ENCODE data around the gene NRXN2. TPM values are rescaled to one million over a fixed set of nuclear protein-coding genes. Genes with fewer than 3 reads are reported as not detected.
A peak's percentile ranks its signal among the peaks of the same experiment; 100 is the strongest.

Gene NRXN2
- total RNA-seq, 1 donor from 2014 or later = 8.5 TPM

DNA sequence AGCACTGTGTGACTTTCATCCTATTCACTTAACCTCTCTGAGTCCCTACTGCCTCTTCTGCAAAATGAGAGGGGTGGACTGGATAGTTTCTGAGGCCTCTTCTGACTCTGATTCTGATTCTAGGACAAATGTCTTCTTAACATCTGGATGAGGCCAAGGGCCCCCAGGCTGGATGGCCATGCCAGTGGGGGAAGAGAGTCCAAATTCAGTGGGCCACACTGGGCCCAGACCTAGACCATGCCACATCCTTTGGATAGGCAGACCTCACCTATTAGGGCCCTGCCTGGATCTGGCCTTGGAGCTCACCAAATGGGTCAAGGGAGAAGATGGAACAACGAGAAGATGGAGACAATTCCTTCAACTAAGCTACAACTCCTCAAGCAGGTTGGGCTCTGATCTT, 24.6 kb downstream of the NRXN2 start:
- DNase-seq = no peak

- no peak for DNase-seq
These were observed 25.2 kb downstream of the NRXN2 start for GRCh38 chr11:64697663-64698375.

DNA sequence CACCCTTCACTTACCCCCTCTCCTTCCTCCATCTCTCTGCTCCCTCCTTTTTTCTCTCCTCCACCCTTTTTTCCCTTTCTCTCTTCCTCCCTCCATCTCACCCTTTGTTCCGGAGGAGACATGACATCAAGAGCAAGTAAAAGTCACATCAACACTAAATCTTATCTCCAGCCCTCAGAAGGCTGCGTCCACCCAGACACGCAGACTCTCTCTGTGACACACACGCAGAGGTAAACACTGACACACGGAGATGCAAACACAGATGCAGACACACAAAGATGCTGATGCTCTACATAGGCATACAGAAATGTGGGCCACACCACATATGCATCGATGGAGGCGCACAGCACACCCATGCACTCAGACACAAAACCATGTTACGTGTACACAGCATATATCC, 27.0 kb downstream of the NRXN2 start:
- DNase-seq = no peak

GRCh38 chr11:64695548-64695947, 27.4 kb downstream of the NRXN2 start:
- no peak for DNase-seq

DNA sequence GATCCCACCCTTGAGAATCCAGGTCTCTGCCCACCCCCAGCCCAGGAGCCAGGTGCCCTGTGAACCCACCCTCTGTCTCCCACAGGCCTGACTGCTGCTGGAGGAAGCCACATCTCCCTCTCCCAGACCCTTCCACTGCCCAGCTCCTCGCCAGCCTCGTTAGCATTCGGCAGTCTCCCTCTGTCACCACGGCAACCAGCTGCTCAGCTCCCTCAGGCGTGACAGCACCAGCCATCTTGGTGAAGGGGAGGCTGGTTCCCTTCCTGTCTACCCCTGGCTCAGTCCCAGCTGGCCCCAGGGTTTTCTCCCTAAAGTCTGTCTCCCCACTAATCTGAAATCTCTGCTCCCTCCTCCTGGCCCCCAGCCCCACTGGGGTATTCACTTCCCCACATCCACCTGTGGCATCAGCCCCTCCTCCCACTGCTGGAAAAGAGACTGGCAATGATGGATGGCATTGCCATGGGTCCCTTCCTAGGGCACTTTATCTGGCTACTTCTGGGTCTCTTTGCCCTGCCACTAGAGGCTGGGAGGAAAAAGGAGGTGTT, 28.1 kb downstream of the NRXN2 start:
- no peak for DNase-seq

DNA sequence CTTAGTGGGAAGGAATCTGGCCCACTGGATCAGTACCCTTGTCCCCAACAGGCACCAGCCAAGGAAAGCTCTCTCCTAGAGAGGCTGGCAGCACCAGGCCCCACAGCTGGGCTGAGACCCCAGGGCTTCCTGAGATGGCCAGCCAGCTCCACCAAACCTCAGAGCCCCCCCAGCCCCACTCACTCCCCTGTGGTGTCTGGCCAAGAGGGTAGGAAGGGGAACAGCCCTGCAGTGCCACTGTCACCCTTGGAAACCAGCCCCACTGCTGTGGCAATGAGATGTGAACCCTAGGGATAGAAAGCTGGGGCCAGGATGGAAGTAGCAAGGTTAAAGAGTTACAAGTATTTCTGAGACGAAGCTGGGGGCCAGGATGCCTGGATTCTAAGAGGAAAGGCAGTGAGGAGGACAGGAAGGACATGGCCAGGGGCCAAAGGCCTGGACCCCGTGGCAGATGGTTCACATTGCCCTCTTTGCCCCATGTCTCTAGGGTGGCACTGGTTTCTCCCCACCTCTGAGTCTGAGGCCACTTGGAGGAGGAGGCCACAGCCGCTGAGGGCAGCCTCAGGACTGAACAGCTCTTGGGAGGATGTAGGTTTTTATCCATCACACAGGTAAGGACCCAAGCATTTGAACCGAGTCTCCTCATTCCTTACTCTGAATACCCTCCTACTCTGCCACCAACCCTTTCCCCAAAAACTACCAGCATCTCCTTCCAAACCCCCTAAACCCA, 28.8 kb downstream of the NRXN2 start:
- no peak for DNase-seq

DNA sequence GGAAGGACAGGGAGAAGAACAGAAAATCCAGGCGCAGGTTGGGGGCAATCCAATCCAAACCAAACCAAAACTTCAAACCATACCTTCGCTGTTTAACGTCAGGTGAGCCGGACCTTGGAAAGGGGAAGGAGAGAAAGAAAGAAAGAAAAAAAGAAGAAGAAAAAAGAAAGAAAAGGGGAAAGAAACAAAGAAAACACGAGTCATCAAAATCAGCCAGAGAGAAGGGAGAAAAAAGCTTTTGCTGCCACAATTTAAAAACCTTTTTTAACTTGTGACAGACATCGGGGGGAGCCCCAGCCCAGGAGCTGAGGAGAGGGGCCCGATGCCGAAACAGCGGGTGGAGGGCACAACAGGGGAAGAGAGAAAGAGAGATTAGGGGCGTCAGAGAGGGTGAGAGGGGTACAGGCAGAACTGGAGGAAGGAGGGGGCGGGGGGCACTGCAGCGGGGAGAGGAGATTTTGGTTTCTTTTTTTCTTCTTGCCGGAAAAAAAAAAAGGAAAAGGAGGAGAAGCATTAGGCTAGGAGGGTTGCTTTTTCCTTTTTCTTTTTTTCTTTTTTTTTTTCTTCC, 30.1 kb downstream of the NRXN2 start:
- no peak for DNase-seq

DNA sequence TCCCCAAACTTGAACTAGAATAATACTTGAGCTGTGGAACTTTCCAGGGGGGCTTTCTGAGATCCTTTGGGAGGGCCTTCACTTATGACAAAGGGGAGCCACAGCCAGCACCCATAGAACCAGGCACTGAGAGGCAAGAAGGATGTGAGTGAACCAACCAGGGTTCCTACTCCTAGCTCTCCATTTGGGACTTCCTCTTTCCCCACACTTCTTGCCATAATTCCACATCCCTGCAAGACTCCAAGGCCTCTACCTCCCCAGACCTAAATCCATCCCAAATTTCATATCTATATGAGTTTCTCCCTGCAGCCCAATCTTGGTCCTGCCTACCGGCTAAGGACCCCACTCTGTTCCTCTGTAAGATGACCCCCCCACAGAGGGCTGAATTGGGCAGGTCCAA, 31.5 kb downstream of the NRXN2 start:
- no peak for DNase-seq

DNA sequence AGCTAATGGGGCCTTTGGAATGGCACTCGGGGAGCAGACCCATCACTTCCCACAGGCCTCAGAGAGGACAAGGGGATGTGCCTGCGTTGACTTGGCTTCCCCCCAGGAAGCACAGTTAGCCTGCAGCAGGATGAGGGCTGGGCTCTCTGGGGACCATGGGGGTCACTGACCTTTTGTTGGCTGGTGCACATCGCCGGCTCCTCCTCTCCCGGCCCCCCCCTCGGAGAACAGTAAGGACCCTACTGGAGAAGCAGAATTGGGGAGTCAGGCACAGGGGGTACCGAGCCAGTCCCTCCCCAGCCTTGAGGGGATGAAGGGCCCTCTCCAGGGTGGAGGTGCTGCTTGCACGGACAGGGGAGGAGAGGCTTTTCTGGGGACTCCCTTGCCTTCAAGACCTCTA, 32.8 kb downstream of the NRXN2 start:
- no peak for DNase-seq

GRCh38 chr11:64688534-64688982, 34.4 kb downstream of the NRXN2 start:
- peak; percentile 95 for DNase-seq

DNA sequence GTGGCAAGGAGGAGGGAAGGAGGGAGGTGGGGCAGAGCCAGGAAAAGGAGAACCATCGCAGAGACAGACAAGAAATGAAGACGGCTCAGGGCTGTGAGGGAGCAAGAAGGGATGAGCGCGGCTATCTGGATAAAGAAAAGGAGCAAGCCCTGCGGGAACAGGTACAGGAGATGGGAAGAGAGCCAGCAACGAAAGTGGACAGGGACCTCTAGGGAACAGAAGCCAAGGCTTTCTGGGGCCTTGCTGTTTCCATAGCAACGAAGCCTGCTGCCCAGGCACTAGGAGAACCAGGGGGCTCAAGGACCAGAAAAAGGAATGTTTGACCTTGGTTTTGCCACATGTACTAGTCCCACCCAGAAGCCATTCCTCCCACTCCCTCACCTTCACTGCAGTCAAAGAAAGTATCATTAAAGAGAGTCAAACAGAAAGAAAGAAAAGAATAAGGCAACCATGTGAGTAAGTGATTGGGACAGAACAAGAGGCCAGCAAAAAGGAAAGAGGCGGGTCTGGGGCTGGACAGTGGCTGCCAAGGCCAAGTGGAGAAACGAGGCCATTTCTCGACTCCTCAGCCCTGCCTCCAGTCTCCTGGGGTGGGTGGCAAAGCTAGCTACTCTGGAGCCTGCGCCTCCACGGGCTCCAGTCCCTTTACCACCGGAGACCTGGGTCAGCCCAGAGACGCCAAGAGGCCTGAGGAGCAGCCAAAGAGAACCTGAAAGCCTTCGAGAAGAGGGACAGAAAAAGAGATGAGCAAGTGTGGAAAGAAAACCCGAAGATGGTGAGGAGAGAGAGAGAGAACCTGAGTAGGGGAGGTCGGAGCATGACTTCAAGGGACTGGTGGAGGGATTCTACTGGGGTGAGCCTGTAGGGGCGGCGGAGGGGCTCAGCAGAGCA, 35.1 kb downstream of the NRXN2 start:
- no peak for DNase-seq

GRCh38 chr11:64687204-64687603, 35.8 kb downstream of the NRXN2 start:
- no peak for DNase-seq

DNA sequence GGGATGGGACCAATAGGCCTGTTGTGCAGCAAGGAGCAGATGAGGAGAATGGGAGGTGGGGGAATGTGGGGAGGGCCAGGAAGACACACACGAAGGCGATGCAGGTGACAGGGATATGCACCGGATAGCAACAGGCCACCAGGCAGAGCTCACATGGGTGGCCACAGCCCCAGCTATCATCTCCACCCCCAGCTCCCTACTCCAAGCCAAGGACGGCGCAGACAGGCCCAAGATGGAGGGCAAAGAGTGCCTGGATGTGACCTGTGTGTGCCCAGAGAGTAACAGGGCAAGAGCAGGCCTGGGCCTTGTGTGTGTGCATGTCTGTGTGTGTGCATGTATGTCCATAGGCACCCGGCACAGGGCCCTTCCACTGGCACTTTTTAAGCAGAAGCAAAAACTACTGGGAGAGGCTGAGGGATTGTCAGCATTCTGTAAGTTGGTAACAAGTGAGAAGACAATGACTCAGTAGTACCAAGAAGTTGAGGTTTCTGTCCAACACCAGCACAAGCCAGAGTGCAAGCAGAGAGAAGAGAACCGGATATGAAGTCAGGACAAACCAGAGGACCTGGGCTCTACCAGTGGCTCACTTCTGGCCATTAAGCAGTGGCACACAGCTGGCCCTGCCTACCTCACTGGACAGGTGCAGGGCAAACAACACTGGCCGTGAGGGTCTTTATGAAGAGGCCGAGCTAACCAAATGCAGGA, 36.4 kb downstream of the NRXN2 start:
- no peak for DNase-seq

- no peak for DNase-seq
These were observed 37.5 kb downstream of the NRXN2 start for GRCh38 chr11:64685536-64685935.

- DNase-seq = no peak
These were observed 38.6 kb downstream of the NRXN2 start for GRCh38 chr11:64684357-64684756.

GRCh38 chr11:64681171-64681570, 41.8 kb downstream of the NRXN2 start:
- no peak for DNase-seq

DNA sequence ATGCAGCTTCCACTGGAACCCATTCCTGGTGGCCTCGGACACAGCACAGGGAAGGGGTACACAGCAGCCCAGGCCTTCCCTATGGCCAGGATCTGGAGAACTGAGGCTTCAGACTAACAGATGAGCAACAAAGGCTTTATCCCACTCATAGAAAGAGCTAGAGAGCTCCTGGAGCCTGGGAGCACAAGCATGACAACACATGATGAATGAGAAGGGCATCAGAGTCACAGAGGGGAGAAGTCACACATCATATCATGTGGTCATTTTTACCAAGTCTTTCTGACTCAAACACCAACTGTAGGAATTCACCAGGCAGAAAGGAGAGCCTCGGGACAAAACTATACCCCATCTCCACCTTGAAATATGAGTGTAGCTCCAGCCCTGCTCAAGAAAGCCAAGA, 43.2 kb downstream of the NRXN2 start:
- DNase-seq = no peak

DNA sequence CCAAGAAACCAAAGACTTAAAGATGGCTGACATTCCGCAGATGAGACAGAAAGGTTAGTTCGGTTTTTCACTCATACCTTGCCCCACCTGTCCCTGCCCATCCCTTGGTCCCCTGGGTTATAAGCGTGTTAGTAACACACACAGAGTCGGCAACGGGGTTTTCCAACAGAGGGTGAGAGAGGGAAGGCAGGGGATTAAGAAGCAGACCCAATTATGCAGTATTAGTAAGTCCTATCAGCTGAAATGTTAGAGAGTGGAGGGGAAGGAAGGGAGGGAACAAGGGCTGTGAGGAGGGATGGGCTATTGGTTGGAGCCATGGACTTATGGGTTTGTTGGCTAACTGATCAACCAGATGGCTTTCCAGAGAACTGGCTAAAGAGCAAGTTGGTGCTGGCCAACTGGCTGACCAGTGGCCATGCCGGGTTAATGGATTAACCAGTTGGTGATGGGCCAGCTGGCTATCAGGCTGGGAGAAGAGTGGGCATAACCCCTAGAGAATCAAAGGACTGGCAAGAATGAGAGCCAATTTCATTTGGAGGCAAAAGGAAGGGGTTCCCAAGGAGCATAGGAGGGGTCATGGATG, 45.5 kb downstream of the NRXN2 start:
- no peak for DNase-seq

DNA sequence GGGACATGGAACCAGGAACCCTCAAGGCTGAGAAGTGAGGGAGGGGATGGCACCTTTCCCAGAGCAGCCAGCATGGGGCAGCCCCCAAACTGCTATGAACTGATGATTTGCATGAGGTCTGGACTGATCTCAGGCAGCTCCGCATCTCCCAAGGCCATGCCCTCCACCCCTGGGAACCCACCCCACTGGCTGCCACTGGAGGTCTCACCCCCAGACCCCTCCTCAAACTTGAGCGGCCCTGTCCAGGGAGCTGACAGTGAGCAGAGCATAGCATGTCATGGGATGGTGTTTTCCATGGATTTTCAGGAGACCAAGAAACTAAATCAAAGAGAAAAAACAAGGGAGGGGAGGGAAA, 46.8 kb downstream of the NRXN2 start:
- DNase-seq = no peak

- DNase-seq = peak; percentile 29
These were observed 47.3 kb downstream of the NRXN2 start for GRCh38 chr11:64675450-64676260.

All from skin of body (tissue), 2 donors.